Suprapubic skin (tissue), 3 donors: ENCODE data around the gene CAVIN2.

ENCODE experiments used
- CTCF ChIP-seq, 2 donors: fragments of 200-600 bp in 1 of 2; fragments of 450-650 bp in 1 of 2; sonication (generic) in 1 of 2; IDR thresholded peaks; one replicate each; pipeline ENCODE4 v1.5.1; 2016 to 2019; ENCODE audit warnings: antibody characterized with exemption in 2 of 2, mild to moderate bottlenecking in 1 of 2, moderate library complexity in 1 of 2
- EP300 ChIP-seq: sonication (generic); formaldehyde crosslinking; IDR thresholded peaks from one replicate; pipeline ENCODE4 v1.6.1; 2017; ENCODE audit warnings: antibody characterized with exemption
- POLR2A ChIP-seq, 2 donors: fragments of 450-650 bp; IDR thresholded peaks; one replicate each; pipeline ENCODE4 v1.6.1; 2017; ENCODE audit warnings: antibody characterized with exemption in 2 of 2, mild to moderate bottlenecking in 2 of 2, moderate library complexity in 2 of 2

GRCh38 chr2:191889931-191890330 lies 43.0 kb upstream of the CAVIN2 start:
- TF ChIP-seq CTCF (IDR thresholded peaks at IDR 0.05) (no peak), POLR2A (IDR thresholded peaks at IDR 0.05) (no peak), EP300 (no peak)
